Subcutaneous adipose tissue (tissue), 4 donors: ENCODE results near the gene GABBR2. TPM values are rescaled to one million over a fixed set of nuclear protein-coding genes. Genes with fewer than 3 reads are reported as not detected.

Experiments used
- CTCF ChIP-seq: fragments of 450-650 bp; IDR thresholded peaks from one replicate; pipeline ENCODE4 v1.5.1; 2016; ENCODE audit warnings: low read depth, mild to moderate bottlenecking, control low read depth, antibody characterized with exemption, moderate library complexity
- total RNA-seq, 4 donors: library from RNA; depleted of rRNA; stranded (reverse); fragments of >200 nt; gene quantifications; one replicate each; pipeline ENCODE4 v1.1.0, GENCODE V29; 2016

The GABBR2 gene
- total RNA-seq, 4 donors from 2014 or later: not detected

- no peak for TF ChIP-seq CTCF
Measured at GRCh38 chr9:98344581-98344980, 364.2 kb downstream of the GABBR2 start.

- no peak for TF ChIP-seq CTCF
Measured at GRCh38 chr9:98342820-98343210, 365.9 kb downstream of the GABBR2 start.

DNA sequence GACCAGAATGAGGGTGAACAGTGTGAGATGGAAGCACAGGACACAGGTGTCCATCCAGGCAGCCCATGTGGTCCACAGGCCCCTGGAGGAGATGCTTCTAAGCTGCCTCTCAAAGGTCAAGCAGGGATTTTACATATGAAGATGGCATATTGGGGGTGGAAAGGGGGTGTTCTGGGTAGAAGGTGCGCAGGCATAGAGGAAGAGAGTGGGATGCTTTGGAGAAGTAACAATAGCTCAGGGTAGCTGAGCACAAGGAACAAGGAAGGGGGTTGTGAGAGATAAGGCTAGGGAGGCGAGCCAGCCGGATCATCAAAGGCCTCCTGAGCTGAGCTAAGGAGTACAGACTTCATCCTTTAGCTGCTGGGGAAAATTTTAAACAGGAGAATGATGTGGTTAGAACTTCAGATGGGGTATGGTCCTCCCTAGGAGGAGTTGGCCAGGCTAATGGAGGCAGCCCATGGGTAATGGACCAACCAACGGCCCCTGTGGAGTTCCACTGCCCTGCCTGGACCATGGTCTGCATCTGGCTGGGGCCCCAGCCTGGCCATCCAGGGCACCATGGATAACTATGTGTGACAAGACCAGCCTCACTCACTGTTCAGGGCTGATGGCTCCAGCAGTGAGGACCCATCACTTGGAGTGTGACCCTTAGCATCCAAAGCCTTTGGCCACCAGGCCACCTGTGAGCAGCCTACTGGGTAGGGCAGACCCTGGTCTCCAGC is 366.5 kb downstream of the GABBR2 start:
- no peak for TF ChIP-seq CTCF

- no peak for TF ChIP-seq CTCF
Measured at GRCh38 chr9:98341157-98342097, 367.3 kb downstream of the GABBR2 start.

DNA sequence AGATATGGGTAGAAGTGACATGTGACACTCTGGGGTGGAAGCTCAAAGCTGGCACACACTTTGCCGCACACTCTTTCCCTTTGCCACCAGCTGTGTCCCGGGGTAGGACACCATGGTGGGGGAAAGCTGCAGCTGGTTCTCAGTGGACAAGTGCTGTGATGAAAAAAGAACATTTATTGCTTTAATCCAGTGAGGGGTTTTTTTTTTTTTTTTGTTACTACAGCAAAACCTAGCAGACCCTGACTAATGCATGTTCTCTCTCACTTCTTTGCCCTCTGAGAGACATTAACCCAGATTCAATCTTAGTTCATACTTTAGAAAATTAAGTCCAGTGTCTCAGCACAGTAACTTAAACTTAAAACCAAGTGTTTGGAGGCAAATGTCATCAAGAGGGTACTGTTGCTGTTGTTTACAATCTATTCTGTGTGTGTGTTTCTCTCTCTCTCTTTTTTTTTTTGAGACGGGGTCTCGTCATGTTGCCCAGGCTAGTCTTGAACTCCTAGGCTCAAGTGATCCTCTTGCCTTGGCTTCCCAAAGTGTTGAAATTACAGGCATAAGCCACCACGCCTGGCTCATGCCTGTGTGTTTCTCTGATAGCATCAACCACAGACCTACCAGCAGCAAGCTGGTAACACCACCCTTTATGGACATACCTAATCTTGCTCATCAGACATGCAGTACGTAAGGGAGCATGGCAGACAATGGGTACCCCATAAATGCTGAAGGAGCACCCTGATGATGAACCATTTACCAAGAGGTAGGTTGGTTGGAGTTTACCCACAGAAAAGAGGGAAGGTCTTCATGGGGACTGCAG is 368.5 kb downstream of the GABBR2 start:
- no peak for TF ChIP-seq CTCF

DNA sequence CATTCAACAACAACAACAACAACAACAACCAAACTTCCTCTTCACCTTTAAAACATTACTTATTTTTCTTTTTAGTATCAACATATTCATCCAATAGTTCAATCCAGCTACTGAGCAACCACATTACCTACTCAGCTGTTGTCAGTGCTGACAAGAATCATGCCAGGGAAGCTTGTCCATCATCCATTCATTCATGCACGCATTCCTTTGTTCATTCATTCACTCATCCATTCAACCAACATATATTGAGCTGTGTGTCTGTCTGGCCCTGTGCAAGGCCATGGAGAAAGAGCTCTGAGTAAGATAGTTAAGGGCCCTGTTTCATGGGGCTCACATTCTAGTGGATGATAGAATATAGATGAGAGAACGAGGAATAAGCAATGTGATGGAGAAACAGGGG is 373.1 kb downstream of the GABBR2 start:
- TF ChIP-seq CTCF: no peak
